Activated CD8-positive, alpha-beta memory T cell treated with anti-CD3 and anti-CD28 coated beads for 1 hour (primary cell): ENCODE measurements around the gene AKT1S1.
"Not testable (repeated sequence)": the region's sequence is repeated elsewhere in the genome, so short reads cannot be mapped to it uniquely, and the experiment has no call there.

ENCODE experiments used
- DNase-seq, 2 donors: peaks; one replicate each; pipeline ENCODE4 v3.0.0-alpha.2; 2020; ENCODE audit warnings: low read depth in 1 of 2; ENCODE audit errors: extremely low read depth in 1 of 2

AKT1S1 gene

GRCh38 chr19:49877020-49877878, at the start of gene AKT1S1, which contains the start of gene TBC1D17:
Gene AKT1S1, minus strand, starts transcription at chr19:49877355. Its CDS starts 4,060 bp downstream, at chr19:49873295.
Gene TBC1D17, plus strand, starts transcription at chr19:49877702. Its CDS starts 22 bp downstream, at chr19:49877724.
- peak; percentile 97 to 98 for DNase-seq

GRCh38 chr19:49926515-49926914, 49.4 kb upstream of the AKT1S1 start:
- DNase-seq: no peak

- no peak for DNase-seq
These were observed 48.3 kb upstream of the AKT1S1 start for GRCh38 chr19:49925486-49925885.

GRCh38 chr19:49924881-49925210, 47.7 kb upstream of the AKT1S1 start:
- not testable (repeated sequence) for DNase-seq

- DNase-seq: no peak
These were observed 47.1 kb upstream of the AKT1S1 start for GRCh38 chr19:49924004-49924880.

- no peak for DNase-seq
These were observed 46.2 kb upstream of the AKT1S1 start for GRCh38 chr19:49923055-49924003.

GRCh38 chr19:49921871-49922795, 45.0 kb upstream of the AKT1S1 start:
- no peak for DNase-seq

GRCh38 chr19:49920624-49921363, 43.6 kb upstream of the AKT1S1 start:
- DNase-seq: no peak

GRCh38 chr19:49918089-49918488, 40.9 kb upstream of the AKT1S1 start:
- no peak for DNase-seq

GRCh38 chr19:49916839-49917733, 39.9 kb upstream of the AKT1S1 start:
- no peak for DNase-seq

GRCh38 chr19:49915271-49915670, 38.1 kb upstream of the AKT1S1 start:
- DNase-seq: no peak

GRCh38 chr19:49913720-49914119, 36.6 kb upstream of the AKT1S1 start:
- no peak for DNase-seq

- DNase-seq: no peak
These were observed 36.0 kb upstream of the AKT1S1 start for GRCh38 chr19:49912965-49913685.

- no peak for DNase-seq
These were observed 34.4 kb upstream of the AKT1S1 start for GRCh38 chr19:49911381-49912145.

- no peak for DNase-seq
These were observed 33.0 kb upstream of the AKT1S1 start for GRCh38 chr19:49910179-49910578.
